GM12801 (cell line): ENCODE data around the gene ZDHHC14.

ENCODE experiments used
- TF ChIP-seq, protein P1 (sequence below): IDR thresholded peaks from one replicate; pipeline ENCODE4 v1.5.1; 2011; ENCODE audit warnings: control low read depth; ENCODE audit not compliant: insufficient read length; ENCODE audit errors: extremely low read depth

The ZDHHC14 gene

DNA sequence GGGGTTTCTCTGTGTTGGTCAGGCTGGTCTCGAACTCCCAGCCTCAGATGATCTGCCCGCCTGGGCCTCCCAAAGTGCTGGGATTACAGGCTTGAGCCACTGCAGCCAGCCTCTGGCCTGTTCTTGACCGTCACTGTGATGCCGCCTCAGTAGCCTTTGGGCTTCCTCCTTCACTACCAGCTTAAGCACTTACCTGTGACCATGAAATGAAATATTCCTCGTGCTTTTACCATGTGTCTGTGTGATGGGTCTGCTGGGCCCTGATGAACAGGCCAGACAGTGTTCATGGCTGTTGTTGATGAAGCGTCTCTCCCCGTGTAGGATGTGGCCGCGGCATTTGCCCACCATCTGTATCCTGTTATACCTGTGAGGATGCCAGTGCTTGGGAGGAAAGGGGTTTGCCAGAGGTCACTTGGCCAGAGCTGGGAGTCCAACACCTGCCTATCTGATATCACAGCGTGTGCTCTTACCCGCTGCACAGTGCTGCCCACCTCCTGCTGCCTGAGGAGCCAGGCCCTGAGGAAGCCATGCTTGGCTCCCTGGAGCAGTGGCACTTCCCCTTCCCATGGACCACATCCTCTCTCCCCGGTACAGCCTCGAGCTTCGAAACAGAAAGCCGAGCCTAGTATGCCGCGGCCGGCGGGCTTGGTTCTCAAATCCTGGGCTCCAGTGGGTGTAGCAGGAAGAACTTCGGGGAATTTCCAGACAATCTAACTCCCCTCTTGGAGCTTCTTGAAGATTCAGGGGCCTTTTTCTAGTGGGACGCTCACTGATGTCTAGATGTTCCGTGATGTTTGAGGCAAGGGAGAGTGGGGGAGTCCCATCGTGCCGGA lies 167.9 kb downstream of the ZDHHC14 start:
- TF ChIP-seq, protein P1, sequence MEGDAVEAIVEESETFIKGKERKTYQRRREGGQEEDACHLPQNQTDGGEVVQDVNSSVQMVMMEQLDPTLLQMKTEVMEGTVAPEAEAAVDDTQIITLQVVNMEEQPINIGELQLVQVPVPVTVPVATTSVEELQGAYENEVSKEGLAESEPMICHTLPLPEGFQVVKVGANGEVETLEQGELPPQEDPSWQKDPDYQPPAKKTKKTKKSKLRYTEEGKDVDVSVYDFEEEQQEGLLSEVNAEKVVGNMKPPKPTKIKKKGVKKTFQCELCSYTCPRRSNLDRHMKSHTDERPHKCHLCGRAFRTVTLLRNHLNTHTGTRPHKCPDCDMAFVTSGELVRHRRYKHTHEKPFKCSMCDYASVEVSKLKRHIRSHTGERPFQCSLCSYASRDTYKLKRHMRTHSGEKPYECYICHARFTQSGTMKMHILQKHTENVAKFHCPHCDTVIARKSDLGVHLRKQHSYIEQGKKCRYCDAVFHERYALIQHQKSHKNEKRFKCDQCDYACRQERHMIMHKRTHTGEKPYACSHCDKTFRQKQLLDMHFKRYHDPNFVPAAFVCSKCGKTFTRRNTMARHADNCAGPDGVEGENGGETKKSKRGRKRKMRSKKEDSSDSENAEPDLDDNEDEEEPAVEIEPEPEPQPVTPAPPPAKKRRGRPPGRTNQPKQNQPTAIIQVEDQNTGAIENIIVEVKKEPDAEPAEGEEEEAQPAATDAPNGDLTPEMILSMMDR: no peak

DNA sequence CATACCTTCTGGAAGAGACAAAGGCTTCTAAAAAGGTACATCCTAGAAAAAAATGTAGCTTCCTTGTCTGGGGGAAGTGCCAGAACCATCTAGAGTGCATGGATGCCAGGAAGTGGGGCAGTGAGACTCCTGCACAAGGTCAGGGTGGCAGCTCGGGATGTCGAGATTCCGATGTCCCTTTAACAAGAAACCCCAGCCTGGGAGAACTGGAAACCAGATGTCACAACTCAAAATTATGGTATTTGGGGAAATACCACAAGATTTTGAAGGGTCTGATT lies 168.4 kb downstream of the ZDHHC14 start:
- TF ChIP-seq, protein P1: no peak

DNA sequence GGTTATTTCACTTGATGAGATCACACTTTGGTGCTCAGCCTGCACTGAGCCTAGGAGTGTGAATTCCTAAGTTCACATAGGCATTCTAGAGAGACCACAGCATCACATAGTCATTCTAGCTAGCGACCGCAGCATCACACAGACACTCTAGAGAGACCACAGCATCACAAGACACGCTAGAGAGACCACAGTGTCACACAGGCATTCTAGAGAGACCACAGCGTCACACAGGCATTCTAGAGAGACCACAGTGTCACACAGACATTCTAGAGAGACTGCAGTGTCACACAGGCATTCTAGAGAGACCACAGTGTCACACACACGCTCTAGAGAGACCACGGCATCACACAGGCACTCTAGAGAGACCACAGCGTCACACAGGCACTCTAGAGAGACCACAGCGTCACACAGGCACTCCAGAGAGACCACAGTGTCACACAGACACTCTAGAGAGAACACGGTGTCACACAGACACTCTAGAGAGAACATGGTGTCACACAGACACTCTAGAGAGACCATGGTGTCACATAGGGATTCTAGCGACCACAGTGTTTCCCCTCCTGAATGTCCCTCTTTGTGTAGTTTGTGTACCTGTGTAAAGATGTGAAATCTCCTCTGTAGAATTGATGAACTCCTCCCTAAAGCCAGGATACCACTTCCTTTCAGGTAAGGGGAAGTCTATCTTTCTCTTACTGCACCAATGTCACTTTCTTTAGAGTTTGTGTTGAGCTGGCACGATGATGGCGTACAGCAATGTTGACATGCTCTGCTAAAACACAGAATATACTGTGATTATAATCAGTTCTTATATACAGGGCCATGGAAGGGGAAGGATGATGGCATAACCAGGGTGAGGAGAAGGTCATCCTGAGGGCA lies 169.4 kb downstream of the ZDHHC14 start:
- TF ChIP-seq, protein P1: no peak

DNA sequence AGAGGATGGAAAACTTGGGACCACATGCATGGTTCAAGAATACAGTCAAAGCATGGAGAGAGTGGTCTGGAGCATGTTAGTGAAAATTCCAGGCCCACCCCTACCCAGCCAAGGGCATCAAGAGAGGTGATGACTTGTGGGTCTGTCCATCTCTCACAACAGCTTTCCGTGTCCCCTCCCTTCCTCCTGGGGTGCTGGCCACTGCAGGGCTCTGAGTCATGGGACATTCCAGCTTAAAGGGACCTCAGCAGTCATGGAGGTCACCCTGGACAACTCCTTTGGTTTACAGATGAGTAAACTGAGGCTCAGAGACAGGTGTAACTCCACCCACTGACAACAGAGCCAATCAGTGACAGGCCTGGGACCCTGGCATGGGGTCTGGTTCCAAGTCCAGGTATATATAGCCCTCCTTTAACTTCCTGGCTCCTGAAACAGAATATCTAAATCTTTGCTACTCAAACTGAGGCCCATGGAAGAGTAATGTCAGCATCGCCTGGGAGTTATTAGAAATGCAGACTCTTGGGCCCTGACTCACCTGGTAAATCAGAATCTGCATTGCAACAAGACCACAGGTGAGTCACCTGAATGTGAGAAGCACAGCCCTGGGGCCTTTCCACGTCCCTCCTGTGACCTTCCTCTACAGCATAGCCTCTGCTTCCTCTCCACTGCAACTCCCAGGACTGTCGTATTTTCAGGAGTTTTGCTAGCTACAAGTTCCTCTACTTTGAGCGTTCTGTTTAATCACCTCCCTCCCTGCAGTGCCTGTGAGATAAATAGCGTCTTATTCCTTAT lies 170.2 kb downstream of the ZDHHC14 start:
- TF ChIP-seq, protein P1: no peak

DNA sequence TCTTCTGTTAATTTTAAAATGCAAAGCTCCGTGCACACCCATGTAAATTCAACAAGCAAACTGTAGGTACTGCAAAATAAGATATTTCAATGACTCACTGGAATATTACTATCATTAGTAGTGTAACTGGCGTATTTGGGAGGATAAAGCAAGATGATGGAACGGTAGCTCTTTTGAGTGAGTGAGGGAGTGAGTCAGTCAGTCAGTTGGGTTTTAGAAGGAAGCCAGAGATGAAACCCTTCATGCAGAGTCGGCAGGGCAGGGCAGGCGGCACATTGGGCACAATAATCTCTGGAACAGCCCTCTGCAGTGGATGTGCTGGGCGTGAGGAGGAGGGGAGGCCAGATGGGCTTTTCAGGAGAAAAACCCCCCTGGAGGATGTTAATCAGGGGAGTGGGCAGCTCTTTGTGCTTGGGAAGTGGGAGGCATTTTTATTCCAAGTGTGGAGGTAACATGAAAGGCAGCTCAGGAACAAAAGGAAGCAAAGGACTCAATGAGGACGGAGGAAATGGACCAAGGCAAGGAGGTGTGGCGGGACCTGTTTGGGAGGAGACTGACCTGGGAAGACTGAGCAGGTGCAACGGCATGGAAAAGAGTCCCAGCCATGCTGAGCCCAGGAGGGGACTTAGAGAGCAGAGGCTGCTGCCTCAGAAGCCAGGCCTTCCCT lies 171.2 kb downstream of the ZDHHC14 start:
- TF ChIP-seq, protein P1: no peak

DNA sequence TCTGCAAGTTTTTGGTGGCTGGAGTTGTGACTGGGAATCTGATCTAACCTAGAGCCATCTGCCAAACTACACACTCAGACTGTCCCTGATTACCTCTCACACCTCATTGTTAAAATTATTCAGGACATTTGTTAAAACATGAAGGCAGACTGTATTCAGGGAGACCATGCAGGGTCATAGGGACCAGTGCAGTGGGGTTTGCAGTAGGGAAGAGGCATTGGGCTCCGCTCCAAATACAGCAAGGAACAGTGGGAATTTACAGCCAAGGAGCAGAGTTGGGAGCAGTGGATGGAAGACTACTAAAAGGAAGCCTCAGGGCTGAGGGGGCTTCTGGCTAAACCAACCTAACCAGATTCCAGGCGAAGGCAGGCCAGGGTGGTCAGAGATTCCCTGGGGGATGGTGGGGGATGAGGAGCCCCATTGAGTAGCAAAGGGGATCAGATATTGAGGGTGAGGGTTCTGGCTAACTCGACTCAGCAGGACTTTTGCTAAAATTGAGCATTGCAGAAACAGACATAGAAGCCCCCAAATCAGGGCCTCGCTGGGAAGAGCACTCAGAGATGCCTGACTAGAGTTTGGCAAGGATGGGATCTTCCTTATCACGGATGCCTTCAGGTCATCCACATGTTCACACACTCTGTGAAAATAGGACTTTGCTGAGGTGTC lies 172.0 kb downstream of the ZDHHC14 start:
- TF ChIP-seq, protein P1: no peak
